Measurements from ENCODE around the gene HSPA12B. TPM values are rescaled to one million over a fixed set of nuclear protein-coding genes. Genes with fewer than 3 reads are reported as not detected.

HSPA12B gene
- total and polyA plus RNA-seq, 2 experiments from 2014 or later, result 2.5 to 3.4 TPM

DNA sequence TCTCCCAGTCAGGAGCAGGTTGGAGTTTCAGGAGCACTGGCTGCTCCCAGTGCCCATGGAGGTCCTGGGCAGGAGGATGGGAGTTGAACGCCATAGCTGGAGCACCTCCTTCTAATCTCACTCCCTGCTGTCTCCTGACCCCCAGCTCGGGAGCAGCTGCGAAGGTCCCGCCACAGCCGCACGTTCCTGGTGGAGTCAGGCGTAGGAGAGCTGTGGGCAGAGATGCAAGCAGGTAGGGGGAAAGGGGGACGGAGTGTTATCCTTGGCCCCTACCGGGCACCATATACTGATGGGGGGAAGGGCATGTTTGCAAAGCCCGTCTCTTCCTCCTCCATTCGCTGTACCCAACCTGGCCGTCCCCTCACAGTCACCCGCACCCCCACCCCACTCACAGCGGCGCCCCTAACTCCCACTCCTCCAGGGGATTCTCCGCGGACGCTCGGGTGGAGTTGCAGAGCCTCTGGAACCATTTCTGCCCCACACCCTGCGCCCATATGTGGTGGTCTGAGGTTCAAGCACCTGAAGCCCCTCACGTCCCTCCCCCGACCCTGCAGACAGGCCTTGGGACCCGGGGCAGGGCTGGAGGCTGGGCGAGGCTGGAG lies 16.7 kb downstream of the HSPA12B start:
- Histone ChIP-seq H3K9me3 (ENCODE audit: low read depth) (no peaks in the 10 kb centered on the region), H3K27me3 (peaks cover 67% of the 10 kb centered on the region), H3K79me2 (no peaks in the 10 kb centered on the region), H4K20me1 (ENCODE audit: insufficient read depth, poor library complexity, severe bottlenecking) (no peaks in the 10 kb centered on the region), H3K27ac (no peak overlapping the region), H3K36me3 (replicated peaks; ENCODE audit: insufficient read depth, low read depth) (no peaks in the 10 kb centered on the region), H3K4me2 (peak overlapping the region; percentile 71), H3K9me2 (replicated peaks; ENCODE audit: insufficient read depth) (no peaks in the 10 kb centered on the region), H3K4me3 (no peak overlapping the region), H2AFZ (no peak overlapping the region), H3K4me1 (ENCODE audit: insufficient read depth) (peaks cover 12% of the 10 kb centered on the region)
- DNase-seq (ENCODE audit: low spot score), result no peak
- TF ChIP-seq EZH2phosphoT487 (IDR thresholded peaks at IDR 0.05; ENCODE audit: low read depth, severe bottlenecking, unreplicated experiment) (no peak), EZH2 (IDR thresholded peaks at IDR 0.05; ENCODE audit: borderline replicate concordance) (no peak)
- TF ChIP-seq, protein P1, sequence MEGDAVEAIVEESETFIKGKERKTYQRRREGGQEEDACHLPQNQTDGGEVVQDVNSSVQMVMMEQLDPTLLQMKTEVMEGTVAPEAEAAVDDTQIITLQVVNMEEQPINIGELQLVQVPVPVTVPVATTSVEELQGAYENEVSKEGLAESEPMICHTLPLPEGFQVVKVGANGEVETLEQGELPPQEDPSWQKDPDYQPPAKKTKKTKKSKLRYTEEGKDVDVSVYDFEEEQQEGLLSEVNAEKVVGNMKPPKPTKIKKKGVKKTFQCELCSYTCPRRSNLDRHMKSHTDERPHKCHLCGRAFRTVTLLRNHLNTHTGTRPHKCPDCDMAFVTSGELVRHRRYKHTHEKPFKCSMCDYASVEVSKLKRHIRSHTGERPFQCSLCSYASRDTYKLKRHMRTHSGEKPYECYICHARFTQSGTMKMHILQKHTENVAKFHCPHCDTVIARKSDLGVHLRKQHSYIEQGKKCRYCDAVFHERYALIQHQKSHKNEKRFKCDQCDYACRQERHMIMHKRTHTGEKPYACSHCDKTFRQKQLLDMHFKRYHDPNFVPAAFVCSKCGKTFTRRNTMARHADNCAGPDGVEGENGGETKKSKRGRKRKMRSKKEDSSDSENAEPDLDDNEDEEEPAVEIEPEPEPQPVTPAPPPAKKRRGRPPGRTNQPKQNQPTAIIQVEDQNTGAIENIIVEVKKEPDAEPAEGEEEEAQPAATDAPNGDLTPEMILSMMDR (IDR thresholded peaks at IDR 0.05; ENCODE audit: poor library complexity), result no peak
- 80% methylated on average over 21 of the region's 24 CpGs for WGBS (ENCODE audit: low lambda C conversion rate, missing lambda C conversion rate)

DNA sequence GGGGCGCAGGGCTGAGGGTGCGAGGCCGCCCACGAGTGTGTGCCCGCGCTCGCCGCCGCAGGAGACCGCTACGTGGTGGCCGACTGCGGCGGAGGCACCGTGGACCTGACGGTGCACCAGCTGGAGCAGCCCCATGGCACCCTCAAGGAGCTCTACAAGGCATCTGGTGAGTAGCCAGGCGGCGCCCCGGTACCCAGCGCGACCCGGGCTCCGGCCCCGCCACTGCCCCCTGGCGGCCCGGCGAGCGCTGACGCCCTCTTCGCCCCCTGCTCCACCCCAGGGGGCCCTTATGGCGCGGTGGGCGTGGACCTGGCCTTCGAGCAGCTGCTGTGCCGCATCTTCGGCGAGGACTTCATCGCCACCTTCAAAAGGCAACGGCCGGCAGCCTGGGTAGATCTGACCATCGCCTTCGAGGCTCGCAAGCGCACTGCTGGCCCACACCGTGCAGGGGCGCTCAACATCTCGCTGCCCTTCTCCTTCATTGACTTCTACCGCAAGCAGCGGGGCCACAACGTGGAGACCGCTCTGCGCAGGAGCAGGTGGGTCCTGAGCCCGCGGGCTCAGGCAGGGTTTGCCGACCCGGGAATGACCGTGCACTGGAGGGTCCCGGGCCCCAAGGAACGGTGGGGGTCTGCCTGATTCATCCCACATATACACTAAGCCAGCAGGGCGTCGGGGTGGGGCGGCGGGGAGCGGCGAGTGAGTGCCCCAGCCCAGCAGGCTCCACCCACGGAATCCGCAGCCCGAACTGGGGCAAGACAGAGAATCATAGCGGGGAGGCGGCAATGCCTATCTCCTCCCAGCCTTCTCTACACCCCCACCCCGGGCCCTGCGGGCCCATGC lies 17.4 kb downstream of the HSPA12B start:
- H2AFZ ChIP-seq, result no peak overlapping the region

DNA sequence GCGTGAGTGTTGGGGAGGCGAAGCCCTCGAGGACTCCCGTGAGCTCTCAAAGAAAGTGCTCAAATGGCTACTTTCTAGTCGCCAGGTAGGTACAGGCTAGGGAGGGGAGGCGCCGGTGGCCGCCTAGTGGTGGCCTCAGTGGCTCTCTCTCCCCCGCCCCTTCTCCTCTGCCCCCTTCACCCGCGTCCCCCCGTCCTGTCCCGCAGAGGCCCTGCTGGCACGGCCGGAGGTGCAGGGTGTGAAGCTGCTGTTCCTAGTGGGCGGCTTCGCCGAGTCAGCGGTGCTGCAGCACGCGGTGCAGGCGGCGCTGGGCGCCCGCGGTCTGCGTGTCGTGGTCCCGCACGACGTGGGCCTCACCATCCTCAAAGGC lies 18.8 kb downstream of the HSPA12B start:
- H3K27ac ChIP-seq, result no peak overlapping the region
- peak overlapping the region; percentile 56 for H2AFZ ChIP-seq
- no peaks in the 10 kb centered on the region for H3K36me3 ChIP-seq (replicated peaks; ENCODE audit: insufficient read depth, low read depth)
- DNase-seq (ENCODE audit: low spot score), result no peak
- no peaks in the 10 kb centered on the region for H3K79me2 ChIP-seq
- peaks cover 52% of the 10 kb centered on the region for H3K27me3 ChIP-seq
- TF ChIP-seq EZH2 (IDR thresholded peaks at IDR 0.05; ENCODE audit: borderline replicate concordance), result peak; percentile 11
- TF ChIP-seq, protein P1 (IDR thresholded peaks at IDR 0.05; ENCODE audit: poor library complexity), result no peak
- no peak overlapping the region for H3K4me3 ChIP-seq
- H3K9me3 ChIP-seq (ENCODE audit: low read depth), result no peaks in the 10 kb centered on the region
- no peaks in the 10 kb centered on the region for H3K9me2 ChIP-seq (replicated peaks; ENCODE audit: insufficient read depth)
- peaks cover 12% of the 10 kb centered on the region for H3K4me1 ChIP-seq (ENCODE audit: insufficient read depth)
- peak overlapping the region; percentile 90 for H3K4me2 ChIP-seq
- no peaks in the 10 kb centered on the region for H4K20me1 ChIP-seq (ENCODE audit: insufficient read depth, poor library complexity, severe bottlenecking)
- 30% methylated on average over 27 of the region's 31 CpGs for WGBS (ENCODE audit: low lambda C conversion rate, missing lambda C conversion rate)

More for the DNA sequence above, 17.4 kb downstream of the HSPA12B start:
- no peak overlapping the region for H3K4me3 ChIP-seq
- H3K27me3 ChIP-seq, result peaks cover 60% of the 10 kb centered on the region
- DNase-seq (ENCODE audit: low spot score), result peak; percentile 64
- no peaks in the 10 kb centered on the region for H3K9me2 ChIP-seq (replicated peaks; ENCODE audit: insufficient read depth)
- H3K4me1 ChIP-seq (ENCODE audit: insufficient read depth), result peaks cover 12% of the 10 kb centered on the region
- no peaks in the 10 kb centered on the region for H3K36me3 ChIP-seq (replicated peaks; ENCODE audit: insufficient read depth, low read depth)
- peak overlapping the region; percentile 71 for H3K4me2 ChIP-seq
- TF ChIP-seq EZH2phosphoT487 (IDR thresholded peaks at IDR 0.05; ENCODE audit: low read depth, severe bottlenecking, unreplicated experiment) (no peak), EZH2 (IDR thresholded peaks at IDR 0.05; ENCODE audit: borderline replicate concordance) (no peak)
- TF ChIP-seq, protein P1 (IDR thresholded peaks at IDR 0.05; ENCODE audit: poor library complexity), result peak; percentile 69
- H3K27ac ChIP-seq, result no peak overlapping the region
- no peaks in the 10 kb centered on the region for H3K9me3 ChIP-seq (ENCODE audit: low read depth)
- H4K20me1 ChIP-seq (ENCODE audit: insufficient read depth, poor library complexity, severe bottlenecking), result no peaks in the 10 kb centered on the region
- H3K79me2 ChIP-seq, result no peaks in the 10 kb centered on the region
- 17% methylated on average over 58 of the region's 72 CpGs for WGBS (ENCODE audit: low lambda C conversion rate, missing lambda C conversion rate)

All from hepatocyte (in vitro differentiated cells).